GM19035 (cell line): ENCODE measurements around the gene BMP2K.
"Not testable (repeated sequence)": the region's sequence is repeated elsewhere in the genome, so short reads cannot be mapped to it uniquely, and the experiment has no call there.

Source experiments
- ATAC-seq: cut with Tn5 transposase; IDR thresholded peaks from one replicate; pipeline ENCODE4 v1.9.1; 2021; ENCODE audit not compliant: unreplicated experiment

The BMP2K gene

GRCh38 chr4:78787392-78788006 lies 11.3 kb downstream of the BMP2K start:
- ATAC-seq = no peak

GRCh38 chr4:78788007-78788889 lies 12.1 kb downstream of the BMP2K start:
- ATAC-seq = no peak

- ATAC-seq = not testable (repeated sequence)
Measured at GRCh38 chr4:78795594-78796416, 19.7 kb downstream of the BMP2K start.

- ATAC-seq = no peak
Measured at GRCh38 chr4:78796526-78796925, 20.4 kb downstream of the BMP2K start.

DNA sequence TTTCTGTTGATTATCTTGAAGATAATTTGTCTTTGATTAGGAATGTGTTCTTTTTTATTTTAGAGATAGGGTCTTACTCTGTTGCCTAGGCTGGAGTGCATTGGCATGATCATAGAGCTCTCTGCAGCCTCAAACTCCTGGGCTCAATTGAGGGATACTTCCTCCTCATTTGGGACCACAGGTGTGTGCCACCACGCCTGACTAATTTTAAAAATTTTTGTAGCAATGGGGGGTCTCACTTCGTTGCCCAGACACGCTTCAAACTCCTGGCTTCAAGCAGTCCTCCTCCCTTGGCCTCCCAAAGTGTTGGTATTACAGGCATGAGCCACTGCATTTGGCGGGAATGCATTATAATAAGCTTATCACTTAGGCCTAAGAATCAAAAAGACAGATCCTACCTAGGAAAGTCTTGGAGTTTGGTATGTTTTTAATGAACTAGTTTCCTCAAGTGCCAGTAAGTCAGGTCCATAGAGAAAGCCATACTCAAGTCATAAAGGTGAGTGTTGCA lies 21.7 kb downstream of the BMP2K start:
- ATAC-seq = no peak

GRCh38 chr4:78799551-78800495 lies 23.7 kb downstream of the BMP2K start:
- no peak for ATAC-seq

DNA sequence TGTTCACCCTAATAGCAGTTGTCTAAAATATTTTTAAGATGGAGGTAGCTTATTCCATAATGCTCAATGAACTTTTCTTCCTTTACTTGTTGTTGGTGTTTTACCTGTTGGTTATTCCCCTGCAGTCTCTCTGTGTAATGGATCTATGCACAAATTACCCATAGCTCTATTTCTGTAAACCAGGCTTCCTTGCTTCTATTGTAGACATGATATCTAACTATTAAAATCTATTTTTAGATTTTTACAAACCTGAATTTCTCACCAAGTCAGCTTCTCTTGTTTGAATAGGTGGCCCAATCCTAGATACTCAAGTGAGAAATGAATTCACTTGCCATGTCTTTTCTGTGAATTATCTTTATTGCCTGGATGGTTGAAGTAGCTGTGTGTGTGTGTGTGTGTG lies 24.8 kb downstream of the BMP2K start:
- no peak for ATAC-seq

GRCh38 chr4:78803983-78804382 lies 27.8 kb downstream of the BMP2K start:
- no peak for ATAC-seq

- no peak for ATAC-seq
Measured at GRCh38 chr4:78806943-78807460, 30.9 kb downstream of the BMP2K start.

DNA sequence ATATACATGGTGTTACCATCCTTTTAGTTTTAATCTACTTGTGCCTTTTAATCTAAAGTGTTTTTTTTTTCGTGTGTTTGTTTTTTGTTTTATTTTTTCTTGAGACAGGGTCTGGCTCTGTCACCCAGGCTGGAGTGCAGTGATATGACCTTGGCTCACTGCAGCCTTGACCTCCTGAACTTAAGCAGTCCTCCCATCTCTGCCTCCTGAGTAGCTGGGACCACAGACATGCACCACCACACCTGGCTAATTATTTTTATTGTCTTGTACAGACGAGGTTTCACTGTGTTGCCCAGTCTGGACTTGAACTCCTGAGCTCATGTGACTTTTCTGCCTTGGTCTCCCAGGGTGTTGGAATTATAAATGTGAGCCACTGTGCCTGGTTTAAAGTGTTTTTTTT lies 33.1 kb downstream of the BMP2K start:
- no peak for ATAC-seq

DNA sequence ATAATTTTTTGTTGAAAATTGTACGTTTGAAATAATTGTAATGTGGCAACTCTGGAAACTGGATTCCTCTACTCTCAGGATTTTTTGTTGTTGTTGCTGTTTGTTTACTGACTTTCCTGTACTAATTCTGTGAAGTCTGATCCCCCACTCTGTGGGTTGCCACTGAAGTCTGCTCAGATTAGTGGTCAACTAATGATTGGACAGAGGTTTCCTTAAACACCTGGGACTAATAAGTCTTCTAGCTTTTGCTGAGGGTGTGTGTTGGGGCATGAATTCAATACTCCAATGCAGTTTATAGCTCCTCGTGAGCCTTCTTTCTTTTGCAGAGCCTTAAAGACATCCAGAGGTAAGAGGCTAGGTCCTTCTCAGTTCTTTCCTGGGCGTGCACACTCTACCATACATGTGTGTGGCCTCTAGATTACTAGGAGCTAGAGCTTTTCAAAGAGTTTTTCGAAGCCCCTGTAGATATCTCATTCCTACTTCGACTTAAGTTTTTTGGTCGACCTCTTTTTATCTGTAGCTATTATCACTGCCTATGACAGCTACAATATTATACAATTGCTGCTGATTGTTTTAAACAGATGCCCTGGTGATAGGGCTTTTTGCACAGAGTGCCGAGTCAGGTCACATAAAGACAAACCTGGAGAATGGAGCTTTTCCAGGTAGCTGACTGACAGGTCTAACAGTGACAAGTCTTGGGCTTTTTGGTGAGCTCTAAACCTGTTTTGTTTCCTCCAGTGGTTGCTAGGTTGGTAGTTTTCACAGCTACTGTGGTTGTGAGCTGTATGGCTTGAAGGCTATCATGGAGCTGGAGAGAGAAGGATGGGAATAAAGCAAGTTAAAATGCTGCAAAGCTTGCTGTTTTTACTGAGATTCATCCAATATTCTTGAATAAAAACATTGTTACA lies 34.0 kb downstream of the BMP2K start:
- no peak for ATAC-seq

DNA sequence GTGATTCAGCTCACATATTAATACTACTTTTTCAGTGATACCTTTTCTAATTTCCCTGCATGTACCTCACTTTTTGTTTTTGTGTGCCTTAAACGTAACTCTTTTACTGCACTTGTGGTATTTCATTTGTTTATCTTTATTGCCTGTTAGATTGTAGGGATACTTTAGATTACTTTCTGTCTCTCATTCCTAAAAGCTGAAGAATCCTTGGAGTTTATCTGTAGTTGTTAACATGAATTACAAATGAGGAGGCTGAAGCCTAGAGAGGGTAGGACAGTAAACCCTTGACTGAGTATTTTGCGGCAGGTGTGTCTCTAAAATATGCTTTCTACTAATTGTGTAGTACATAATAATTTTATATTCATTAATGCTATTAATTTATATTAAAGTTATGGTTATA lies 34.9 kb downstream of the BMP2K start:
- ATAC-seq = no peak

GRCh38 chr4:78818530-78819079 lies 42.5 kb downstream of the BMP2K start:
- ATAC-seq = no peak

GRCh38 chr4:78824001-78824400 lies 47.9 kb downstream of the BMP2K start:
- ATAC-seq = no peak

- no peak for ATAC-seq
Measured at GRCh38 chr4:78827191-78827590, 51.0 kb downstream of the BMP2K start.

DNA sequence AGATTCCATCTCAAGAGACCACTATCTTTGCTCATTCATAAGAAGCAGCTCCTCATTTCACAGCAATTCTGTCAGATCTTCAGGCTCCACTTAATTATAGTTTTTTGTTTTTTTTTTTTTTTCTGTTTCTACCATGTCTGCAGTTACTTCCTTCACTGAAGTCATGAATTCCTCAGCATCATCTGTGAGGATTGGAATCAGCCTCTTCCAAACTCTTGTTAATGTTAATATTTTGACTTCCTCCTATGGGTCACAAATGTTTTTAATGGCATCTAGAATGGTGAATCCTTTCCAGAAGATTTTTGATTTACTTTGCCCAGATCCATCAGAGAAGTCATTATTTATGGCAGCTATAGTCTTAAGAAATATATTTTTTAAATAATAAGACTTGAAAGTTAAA lies 53.1 kb downstream of the BMP2K start:
- no peak for ATAC-seq

DNA sequence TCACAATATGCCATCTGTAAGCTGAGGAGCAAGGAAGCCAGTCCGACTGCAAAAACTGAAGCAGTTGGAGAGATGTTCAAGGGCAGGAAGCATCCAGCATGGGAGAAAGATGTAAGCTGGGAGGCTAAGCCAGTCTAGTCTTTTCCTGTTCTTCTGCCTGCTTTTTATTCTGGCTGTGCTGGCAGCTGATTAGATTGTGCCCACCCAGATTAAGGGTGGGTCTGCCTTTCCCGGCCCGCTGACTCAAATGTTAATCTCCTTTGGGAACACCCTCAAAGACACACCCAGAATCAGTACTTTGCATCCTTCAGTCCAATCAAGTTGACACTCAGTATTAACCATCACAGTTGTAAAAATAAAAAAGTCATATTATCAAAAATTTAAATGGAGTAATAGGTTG lies 63.5 kb downstream of the BMP2K start:
- ATAC-seq = not testable (repeated sequence)

DNA sequence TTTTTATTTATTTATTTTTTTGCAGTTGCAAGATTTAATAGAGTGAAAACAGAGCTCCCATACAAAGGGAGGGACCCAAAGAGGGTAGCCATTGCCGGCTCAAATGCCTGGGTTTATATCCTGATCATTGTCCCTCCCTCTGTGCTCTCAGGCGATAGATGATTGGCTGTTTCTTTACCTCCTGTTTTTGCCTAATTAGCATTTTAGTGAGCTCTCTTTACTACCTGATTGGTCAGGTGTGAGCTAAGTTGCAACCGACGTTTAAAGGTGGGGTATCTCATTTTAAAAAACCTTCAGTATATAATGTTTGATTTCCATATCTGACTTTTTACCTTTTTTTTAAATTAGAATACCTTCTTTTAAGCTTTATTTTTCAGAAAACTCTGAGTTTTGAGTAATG lies 64.1 kb downstream of the BMP2K start:
- ATAC-seq = not testable (repeated sequence)

DNA sequence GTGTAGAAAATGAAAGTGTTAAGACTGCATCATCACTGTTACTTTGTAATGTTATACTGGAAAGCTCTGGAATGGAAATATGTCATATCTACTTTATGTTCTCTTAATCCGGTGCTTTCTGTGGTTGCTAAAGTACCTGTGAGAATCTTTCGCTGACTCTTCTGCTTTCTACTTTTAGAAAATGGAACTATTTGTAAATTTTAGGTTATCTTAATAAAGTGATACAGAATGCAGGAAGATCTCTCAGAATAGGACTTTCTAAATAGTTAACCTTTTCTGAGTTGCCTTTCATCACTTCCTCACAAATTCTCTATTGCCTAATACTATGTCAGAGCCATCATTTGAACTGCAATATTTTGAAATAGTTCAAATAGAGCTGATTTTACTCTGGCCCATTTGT lies 69.3 kb downstream of the BMP2K start:
- ATAC-seq = no peak
